GM18951 (cell line): ENCODE measurements around the gene UROS.

ENCODE experiments used
- POLR2A ChIP-seq: IDR thresholded peaks from 4 replicates; pipeline ENCODE4 v1.6.1; 2011; ENCODE audit warnings: mild to moderate bottlenecking; ENCODE audit not compliant: insufficient read length, insufficient read depth; ENCODE audit errors: extremely low read depth
- in situ Hi-C: fragments of 300-500 bp; cut with MboI; formaldehyde crosslinking; loops from one replicate; pipeline ENCODE4 v1.12.0; 2022; ENCODE audit warnings: low sequenced_read_pairs, mixed read lengths, inconsistent platforms; ENCODE audit not compliant: unreplicated experiment

The UROS gene

GRCh38 chr10:125845617-125846016, 22.6 kb upstream of the UROS start:
- TF ChIP-seq POLR2A = no peak
- in situ Hi-C loops = no loop called here

GRCh38 chr10:125844751-125845221, 21.7 kb upstream of the UROS start:
- in situ Hi-C loops = no loop called here
- no peak for TF ChIP-seq POLR2A

GRCh38 chr10:125843603-125844329, 20.7 kb upstream of the UROS start:
- in situ Hi-C loops = no loop called here
- no peak for TF ChIP-seq POLR2A

- no peak for TF ChIP-seq POLR2A
- in situ Hi-C loops = no loop called here
Observed at GRCh38 chr10:125840955-125841354, 17.9 kb upstream of the UROS start.

- in situ Hi-C loops = no loop called here
- TF ChIP-seq POLR2A = no peak
Observed at GRCh38 chr10:125840406-125840805, 17.3 kb upstream of the UROS start.

GRCh38 chr10:125838802-125839575, 15.9 kb upstream of the UROS start:
- in situ Hi-C loops = no loop called here
- no peak for TF ChIP-seq POLR2A

- TF ChIP-seq POLR2A = no peak
Observed at GRCh38 chr10:125836746-125837145, 13.7 kb upstream of the UROS start.

GRCh38 chr10:125828311-125828710, 5.3 kb upstream of the UROS start:
- TF ChIP-seq POLR2A = no peak

More at GRCh38 chr10:125836746-125837145, 13.7 kb upstream of the UROS start:
- in situ Hi-C loops = no loop called here

GRCh38 chr10:125827133-125827532, 4.1 kb upstream of the UROS start:
- in situ Hi-C loops = no loop called here
- no peak for TF ChIP-seq POLR2A

More at GRCh38 chr10:125828311-125828710, 5.3 kb upstream of the UROS start:
- in situ Hi-C loops = no loop called here

GRCh38 chr10:125824736-125825135, 1.7 kb upstream of the UROS start:
- in situ Hi-C loops = no loop called here
- TF ChIP-seq POLR2A = no peak

- in situ Hi-C loops = no loop called here
- TF ChIP-seq POLR2A = no peak
Observed at GRCh38 chr10:125823663-125824251, 699 bp upstream of the UROS start.

- no peak for TF ChIP-seq POLR2A
- in situ Hi-C loops = no loop called here
Observed at GRCh38 chr10:125820701-125821100, 2.4 kb downstream of the UROS start.

GRCh38 chr10:125817337-125817946, 5.6 kb downstream of the UROS start:
- in situ Hi-C loops = no loop called here
- no peak for TF ChIP-seq POLR2A
